ENCODE results near the gene SPI1.
"Not testable (repeated sequence)": the region's sequence is repeated elsewhere in the genome, so short reads cannot be mapped to it uniquely, and the experiment has no call there.

SPI1 gene

DNA sequence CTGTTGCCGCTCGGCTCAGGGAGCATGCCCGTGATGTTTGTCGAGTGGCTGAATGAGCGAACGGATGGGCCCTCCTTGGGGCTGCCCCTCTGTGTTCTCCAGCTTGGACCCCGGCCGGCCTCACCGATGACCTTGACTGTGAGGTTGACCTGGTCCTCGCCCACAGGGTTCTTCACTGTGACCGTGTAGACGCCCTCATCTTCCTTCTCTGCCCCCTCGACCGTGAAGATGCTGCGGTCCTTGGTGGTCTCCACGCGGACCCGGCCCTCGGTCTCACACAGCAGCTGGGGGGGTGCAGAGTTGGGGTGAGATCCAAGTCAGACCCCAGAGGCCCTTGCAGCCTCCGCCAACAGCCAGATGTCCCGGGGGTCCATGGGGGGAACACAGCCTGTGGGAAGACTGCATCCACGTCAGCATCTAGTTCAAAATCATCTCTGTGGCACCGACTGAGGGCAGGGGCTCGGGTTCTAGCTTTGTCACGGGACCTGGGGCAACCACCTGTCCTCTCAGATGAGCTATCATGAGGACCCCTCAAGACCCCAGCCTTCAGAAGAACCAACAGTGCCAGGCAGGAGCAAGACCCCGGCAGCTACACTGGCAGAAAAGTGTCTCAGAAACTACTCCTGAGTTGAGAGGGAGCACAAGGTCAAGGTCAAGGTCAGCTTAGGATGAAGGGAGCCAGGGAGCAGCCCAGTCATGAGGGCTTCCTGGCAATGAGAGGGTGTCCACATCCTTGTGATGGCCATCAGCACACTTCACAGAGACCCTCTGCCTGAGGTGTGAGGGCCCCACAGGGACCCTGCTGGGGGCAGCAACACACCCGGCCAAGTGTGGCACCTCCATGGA is 39.7 kb downstream of the SPI1 start:
- no peak for DNase-seq

DNA sequence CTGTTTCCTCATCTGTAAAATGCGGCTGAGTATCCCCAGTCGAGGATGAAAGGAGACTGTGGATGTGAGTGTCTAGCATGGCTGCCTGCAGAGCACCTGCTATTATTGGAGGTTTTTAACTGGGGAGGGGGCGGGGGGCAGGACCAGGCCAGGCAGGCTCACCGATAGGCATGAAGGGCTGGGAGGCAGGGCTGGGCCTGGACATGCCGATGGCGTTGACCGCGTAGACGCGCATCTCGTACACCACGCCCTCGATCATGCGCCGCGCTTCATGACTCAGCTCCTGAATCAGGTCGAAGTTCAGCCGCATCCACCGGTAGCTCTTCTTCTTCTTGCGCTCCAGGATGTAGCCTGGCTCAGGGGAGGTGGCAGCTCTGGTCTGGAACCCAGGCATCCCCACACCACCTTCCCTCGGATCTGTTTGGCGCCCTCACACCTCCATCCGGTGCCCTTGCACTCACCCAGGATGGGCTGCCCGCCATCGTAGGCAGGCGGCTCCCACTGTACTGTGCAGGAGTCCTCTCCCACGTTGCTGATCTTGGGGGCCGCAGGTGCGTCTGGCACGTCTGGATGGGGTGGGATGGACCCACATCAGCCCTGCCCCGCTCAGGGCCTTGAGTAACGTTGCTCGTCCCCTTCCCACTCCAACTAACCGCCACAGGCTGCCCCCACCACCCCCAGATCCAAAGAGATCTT is 41.0 kb downstream of the SPI1 start:
- no peak for DNase-seq

DNA sequence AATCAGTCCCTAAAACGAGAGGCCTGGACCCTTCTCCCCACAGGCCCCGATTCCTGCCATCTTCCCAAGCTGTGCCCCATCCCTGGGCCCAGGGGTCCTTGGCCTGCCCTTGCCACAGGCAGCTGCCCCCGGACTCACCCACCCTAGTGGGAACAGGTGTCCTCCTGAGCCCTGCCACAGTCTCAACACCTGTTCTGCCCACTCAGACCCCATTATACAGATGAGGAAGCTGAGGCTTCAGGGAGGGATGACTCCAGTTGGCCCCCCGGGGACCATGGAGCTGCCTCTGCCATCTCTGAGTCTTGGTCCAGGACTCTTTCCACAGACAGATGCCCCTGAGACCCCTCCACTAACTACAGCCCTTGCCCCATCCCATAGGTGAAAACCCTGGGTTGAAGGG is 41.8 kb downstream of the SPI1 start:
- no peak for DNase-seq

DNA sequence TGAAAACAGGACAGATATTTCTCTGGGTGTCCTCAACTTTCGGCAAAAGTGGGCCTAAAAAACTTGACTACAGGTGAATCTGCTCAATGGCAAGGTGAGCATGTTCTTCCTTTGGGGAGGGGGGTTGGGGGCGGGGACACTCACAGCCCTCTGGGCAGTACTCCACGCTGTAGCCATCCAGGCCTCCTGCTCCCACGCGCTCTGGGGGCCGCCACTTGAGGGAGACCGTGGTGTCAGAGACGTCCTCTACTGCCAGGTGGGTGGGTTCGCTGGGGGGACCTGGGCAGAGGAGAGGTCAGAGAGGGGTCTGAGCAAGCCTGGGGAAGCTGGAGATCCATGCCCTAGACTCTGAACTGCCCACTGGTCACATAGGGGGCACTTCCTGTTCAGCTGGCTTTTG is 42.6 kb downstream of the SPI1 start:
- DNase-seq = no peak

DNA sequence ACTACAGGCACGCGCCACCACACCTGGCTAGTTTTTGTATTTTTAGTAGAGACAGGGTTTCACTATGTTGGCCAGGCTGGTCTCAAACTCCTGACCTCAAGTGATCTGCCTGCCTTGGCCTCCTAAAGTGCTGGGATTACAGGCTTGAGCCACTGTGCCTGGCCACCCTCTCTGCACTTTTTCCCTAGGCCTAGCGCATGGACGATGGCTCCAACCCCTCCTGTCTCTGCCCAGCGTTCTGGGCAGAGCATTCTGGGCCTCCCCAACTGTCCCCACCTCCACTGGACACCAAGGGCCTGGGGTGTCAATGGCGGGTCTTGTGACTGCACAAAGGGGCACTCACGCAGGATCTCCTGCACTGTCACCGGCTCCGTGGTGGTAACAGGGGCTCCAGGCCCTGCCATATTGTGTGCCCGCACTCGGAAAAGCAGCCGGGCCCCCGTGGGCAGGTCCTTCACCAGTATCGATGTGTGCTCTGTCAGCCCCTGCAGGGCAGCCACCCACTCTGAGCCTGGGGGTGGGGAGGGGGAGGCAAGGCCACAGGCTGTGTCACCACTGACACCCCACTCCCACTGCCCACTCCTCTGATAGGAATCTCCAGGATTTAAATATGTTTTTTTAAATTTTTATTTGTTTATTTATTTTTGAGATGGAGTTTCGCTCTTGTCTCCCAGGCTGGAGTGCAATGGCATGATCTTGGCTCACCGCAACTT is 43.5 kb downstream of the SPI1 start:
- DNase-seq = not testable (repeated sequence)

DNA sequence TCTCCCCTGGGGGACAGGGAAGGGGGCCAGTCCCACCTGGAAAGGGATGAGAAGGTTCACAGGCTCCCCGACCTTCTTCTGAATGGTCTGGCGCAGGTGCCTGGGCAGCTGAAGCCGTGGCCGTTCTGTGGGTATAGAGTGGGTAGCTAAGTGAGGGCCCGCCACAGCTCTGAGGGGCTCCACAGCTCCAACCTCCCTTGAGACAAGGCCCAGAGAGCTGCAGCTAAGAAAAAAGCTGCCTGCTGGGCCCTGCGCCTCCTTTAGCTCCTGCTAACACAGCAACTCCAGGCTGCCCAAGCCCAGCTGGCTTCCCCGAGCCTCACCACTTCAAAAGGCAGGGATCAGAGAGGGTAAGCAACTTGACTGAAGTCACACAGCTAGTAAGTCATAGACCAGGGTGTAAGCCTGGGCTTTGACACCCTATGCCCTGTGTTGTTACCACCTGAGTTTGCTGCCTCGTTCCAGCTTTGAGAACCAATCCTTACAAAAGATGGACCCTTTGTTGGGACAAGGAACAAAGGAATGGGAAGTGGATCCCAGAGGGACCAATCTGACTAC is 44.4 kb downstream of the SPI1 start:
- no peak for DNase-seq

DNA sequence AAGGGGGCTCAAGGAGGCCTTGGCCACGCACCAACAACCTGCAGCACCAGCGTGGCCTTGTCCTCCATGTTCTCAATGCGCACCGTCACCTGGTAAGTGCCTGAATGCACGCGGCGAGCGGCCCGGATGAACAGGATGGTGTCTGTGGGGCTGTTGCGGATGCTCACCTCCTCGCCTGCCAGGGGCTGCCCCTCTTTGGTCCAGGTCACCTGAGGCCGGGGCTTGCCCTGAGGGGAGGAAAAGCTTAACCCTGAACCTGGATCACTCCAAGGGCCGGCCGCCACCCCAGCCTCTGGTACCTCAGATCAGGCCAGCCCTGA is 44.9 kb downstream of the SPI1 start:
- no peak for DNase-seq

DNA sequence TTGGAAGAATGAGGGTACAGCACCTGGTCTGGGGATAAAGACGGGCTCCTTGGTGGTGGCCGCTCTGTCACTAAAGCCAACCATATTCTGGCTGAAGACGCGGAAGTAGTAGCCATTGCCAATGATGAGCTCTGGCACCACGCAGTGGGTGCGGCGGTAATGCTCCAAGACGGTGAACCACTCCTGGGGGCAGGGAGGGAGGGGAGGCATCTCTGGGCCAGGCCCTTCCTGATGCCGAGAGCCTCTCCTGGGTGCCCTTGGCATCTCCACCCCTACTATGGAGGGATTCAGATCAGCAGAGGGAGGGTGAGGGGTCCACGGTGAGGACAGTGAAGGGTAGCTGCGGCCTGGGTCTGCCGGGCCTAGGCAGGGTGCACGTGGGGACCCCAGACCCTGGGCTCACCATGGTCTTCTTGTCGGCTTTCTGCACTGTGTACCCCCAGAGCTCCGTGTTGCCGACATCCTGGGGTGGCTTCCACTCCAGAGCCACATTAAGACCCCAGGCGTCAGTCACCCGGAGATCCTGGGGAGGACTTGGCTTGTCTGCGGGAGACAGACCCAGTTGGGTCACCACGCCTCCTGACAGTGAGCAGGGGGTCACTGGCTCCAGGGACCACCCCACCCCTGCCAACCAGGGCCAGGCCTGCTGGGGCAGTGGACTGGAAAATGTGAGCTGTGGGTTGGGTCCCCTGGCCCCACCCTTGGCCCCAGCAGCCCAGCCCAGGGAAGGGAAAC is 45.4 kb downstream of the SPI1 start:
- no peak for DNase-seq

DNA sequence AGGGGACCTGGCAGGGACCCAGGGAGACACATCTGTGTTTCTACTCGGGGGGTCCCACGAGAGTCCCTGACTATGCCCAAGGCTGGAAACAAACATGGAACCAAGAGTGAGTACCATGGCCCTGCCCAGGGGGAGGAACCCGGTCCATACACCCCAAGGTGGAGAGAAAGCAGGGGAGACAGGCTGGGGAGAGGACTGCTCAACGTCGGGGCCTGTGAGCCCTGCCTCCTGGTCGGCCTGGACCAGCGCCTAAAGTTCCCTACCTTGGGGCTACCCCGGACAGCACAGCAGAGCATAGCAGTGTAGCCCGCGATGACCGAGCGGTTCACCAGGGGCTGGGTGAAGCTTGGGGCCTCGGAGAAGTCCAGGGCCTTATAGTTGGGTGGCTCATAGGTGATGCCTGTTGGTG is 46.0 kb downstream of the SPI1 start:
- DNase-seq = no peak

DNA sequence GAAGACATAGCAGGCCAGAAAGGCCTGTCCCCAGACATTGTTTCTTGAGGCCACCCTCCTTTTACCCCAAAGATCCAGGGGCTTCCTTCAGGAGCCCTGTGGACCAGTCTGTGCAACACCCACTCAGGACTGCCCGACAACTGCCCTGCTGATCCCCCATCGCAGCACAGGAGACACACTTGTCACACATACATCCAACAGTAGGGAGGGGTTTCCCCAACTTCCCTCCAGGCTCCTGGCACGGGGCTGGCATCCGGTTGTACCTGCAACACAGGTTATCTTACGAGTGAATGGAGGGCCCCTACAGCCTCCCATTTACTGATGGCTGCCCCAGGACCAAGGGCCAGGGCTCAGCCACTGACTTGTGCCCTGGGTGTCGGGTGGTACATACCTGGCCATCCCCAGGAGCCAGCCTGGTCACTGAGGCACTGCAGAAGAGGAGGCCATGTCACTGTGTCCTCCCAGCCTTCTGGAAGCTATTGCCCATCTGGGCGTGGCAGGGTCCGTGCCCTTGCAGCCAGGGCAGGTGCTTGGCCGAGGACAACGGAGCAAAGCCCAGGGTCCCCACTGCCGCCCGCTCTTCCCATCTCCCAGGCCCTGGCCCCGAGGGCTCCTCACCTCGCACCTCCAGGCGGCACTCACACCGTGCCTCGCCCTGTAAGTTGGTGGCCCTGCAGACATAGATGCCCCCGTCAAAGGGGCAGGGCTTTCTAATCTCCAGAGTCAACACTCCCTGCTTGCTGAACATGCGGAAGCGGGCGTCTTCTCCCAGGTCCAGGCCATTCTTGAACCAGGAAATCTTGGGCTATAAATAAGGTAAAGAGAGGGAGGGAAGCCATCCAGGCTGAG is 46.7 kb downstream of the SPI1 start:
- no peak for DNase-seq

DNA sequence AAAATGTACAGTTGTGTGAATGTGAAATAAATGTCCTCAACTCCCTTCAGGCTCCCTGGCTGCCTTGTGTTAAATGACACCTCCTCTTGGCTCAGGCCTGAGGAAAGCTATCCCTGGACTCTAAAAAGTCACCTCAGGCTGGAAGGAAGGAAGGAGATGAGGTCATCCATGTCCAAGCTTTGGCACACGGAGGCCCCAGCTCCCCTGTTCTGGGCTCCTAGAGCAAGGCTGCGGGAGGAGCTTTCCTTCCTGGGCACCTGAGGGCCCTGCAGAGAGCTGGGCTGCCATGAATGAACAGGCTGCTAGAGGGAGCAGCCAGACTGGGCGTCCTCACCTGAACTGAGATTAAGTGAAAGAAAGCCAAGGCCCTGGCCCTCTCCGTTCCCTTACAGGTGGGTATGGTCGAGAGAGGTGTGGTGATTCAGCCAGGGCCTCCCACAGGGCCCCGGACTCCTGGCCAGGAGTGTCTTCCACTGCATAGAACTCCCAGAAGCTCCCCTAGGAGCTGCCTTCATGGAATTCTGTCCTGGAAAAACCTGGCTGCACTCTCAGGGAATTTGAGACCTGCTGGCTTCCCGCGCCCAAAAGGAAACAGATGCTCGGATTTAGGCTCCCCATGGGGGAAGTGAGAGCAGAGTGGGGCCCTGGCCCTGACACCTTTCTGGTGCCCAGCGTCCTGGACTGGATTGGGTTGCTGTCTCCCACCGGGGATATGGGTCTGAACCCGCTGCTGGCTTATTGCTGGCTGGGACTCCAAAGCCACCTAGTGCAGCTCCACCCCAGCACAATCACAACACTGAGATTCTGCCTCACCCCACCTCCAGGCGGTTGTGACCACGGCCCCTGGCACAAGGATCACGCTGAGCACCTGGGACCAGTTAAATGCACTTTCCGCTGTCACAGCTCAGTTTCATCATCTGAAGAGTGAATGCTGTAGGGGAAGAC is 48.1 kb downstream of the SPI1 start:
- no peak for DNase-seq

DNA sequence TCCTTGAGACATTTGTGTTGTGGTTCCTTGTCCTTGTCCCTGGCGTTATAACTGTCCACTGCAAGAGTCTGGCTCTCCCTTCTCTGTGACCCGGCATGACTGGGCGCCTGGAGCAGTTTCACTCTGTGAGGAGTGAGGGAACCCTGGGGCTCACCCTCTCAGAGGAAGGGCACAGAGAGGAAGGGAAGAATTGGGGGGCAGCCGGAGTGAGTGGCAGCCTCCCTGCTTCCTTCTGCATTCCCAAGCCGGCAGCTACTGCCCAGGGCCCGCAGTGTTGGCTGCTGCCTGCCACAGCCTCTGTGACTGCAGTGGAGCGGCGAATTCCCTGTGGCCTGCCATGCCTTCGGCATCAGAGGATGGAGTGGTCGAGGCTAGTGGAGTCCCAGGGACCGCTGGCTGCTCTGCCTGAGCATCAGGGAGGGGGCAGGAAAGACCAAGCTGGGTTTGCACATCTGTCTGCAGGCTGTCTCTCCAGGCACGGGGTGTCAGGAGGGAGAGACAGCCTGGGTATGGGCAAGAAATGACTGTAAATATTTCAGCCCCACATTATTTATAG is 48.8 kb downstream of the SPI1 start:
- no peak for DNase-seq

DNA sequence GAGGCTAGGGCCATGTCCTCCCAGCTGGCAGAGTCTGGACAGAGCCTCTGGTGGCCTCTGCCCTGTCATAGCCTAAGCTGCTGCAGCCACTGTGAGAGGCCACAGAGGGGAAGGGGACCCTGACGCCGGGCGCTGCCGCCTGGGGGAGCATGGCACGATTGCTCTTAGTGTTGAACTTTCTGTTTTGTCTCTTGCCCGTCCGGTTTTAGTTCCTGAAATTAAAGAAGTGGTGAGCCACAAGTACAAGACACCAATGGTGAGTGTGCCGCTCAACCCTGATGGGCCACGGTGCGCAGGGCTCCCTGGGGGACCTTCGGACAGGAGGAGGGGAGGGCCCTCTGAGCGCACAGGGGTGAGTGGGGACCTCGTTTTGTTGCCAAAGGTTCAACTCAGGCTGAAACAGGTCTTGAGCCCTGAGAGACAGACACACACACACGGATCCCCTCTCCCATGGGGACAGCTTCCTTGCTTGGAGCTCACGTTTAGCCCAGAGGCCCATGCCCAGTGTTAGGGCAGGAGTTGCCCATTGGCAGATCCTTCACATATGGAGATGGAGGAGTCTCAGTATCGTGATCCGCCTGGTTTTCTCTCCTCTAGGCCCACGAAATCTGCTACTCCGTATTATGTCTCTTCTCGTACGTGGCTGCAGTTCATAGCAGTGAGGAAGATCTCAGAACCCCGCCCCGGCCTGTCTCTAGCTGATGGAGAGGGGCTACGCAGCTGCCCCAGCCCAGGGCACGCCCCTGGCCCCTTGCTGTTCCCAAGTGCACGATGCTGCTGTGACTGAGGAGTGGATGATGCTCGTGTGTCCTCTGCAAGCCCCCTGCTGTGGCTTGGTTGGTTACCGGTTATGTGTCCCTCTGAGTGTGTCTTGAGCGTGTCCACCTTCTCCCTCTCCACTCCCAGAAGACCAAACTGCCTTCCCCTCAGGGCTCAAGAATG is 49.6 kb downstream of the SPI1 start:
- no peak for DNase-seq

DNA sequence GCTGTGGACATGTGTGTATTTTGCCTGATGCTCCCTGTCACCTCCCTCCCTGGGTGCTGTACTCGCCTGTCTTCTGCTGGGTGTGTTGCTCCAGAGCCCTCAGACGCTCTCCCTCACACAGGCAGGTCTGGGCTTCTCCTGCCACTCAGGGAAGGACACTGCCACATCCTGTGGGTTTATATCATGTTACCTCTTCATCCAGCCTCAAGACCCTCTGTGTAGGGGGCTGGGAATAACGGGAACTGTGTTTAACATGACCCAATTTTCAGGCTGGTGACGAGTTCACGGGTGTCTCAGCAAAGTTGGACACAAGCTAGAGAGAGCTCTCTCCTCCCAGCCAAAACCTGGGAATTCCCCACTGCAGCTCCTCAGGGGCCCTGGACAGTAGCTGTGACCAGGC is 50.4 kb downstream of the SPI1 start:
- DNase-seq = no peak

DNA sequence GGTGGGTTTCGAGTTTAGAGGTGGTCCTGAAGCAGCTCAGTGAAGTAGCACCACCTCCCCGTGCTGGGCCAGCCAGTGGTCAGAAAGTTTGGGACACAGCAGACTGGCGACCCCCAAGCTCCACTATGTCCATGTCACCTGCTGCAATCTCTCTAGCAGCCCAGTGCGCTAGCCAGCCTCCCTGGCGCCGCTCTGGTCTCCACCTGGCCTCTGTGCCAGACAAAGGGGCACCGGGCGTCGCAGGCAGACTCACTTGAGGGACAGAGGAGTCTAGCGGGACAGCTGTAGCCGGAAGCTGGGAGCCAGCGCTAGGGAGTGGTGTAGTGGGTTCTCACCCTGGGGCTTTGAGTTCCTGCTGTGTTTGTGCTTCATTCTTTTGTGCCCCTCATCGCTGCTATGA is 51.3 kb downstream of the SPI1 start:
- no peak for DNase-seq

DNA sequence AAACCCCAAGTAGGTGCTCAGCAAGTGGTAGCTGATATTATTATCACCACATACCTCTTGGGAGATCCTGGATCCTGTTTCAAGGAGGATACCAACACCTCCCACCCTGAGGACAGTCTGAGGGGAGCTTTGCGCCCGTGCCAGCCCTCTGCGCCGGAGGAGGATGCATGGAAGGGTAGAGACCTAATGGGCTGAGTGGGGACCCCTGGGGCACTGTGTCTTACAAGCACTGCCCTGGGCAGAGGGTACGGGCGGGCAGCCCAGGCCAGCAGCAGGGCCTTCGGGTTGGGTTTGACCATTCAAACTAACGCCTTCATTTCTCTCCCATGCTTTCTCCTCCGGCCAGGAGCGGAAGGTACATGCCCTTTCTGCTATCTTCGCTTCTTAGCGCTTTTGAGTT is 52.1 kb downstream of the SPI1 start:
- DNase-seq = no peak

DNA sequence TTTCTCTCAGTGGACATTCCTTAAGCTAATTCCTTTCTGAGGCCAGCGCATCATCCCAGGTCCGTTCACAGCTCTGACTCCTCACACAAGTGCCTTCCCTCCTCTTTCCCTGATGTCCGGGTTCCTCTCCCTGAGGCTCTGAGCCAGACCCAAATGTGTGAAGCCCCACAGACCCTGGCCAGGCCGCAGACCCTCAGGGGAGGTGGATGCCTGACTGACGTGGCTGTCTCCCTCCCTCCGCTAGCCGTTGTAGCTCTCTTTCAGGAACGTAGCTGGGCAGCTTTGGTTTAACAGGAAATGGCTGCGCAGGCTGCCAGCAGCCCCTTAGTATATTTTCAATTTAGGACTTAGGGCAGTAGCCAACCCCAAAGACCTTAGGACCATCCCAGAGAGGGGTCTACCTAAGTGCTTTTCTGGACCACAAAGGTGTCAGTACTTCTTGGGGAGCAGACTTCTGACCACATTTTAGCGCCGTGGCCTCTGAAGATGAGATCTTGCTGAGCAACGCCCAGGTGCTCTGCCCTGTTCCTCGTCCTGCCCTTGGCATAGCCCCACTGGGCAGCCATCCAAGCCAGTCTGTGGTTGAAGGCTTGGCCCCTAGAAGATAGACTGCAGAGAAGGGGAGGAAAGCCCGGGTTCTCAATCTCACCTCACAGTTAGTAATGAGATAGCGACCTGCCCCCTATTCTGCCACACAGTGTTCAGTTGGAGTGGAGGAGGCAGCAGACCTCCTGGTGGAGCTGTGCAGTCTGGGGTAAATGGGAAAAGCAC is 52.9 kb downstream of the SPI1 start:
- DNase-seq = no peak

DNA sequence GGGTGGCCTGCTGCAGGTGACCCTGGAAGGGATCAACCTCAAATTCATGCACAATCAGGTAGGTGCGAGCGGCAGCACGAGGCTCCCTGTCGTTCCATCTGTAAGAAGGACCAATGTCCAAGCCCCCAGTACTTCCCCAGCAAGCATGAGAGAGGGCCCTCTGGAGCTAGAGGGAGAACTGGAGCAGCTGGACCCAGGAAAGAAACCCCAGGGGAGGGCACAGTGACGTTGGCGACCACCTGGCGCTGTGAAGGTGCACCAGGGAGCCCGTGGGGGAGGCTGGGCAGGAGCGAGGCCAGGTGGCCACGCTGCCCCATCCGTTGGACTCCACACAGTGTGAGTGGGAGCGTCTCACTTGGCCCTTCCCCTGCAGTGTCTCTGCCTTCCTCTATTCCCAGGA is 53.8 kb downstream of the SPI1 start:
- no peak for DNase-seq

DNA sequence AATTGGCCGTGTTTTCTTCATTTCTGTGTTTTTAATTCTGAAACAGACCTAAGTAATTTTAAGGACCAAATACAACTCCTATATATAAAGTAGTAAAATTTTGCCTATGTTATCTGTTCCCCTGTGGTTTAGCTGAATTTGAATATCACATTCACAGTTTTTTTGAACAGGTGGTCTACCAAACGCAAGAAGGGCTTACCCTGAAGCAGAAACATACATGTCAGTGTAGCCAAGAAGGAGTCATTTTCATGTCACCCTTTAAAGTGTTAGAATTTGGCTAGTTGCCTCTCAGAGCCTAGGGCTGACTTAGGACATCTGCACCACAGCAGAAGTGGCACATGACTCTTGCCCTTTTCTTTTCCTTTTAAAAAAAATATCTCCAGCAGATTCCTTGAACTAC is 60.2 kb downstream of the SPI1 start:
- no peak for DNase-seq

Measured in activated T-cell treated with anti-CD3 and anti-CD28 coated beads, Interleukin-2, amount 50 U/mL, for 48 hours (primary cell).